SU-DHL-6 (cell line): Measurements from ENCODE around the gene ST3GAL6.

ENCODE experiments used
- H2AFZ ChIP-seq: fragments of 200-600 bp; sonication (generic); 2 replicates; pipeline ENCODE4 v1.6.1; 2014; ENCODE audit warnings: low read depth, mild to moderate bottlenecking, moderate library complexity, mixed read lengths, antibody characterized with exemption, low read length; ENCODE audit not compliant: severe bottlenecking
- H3F3A ChIP-seq: fragments of 200-600 bp; shearing (Covaris generic); 2 replicates; pipeline ENCODE4 v1.6.0; 2016; ENCODE audit warnings: antibody characterized with exemption, mild to moderate bottlenecking; ENCODE audit not compliant: insufficient read depth
- H3K27ac ChIP-seq: fragments of 200-600 bp; sonication (generic); 2 replicates; pipeline ENCODE4 v1.5.1; 2016; ENCODE audit warnings: low read depth, mild to moderate bottlenecking, low read length, moderate library complexity, mixed read lengths
- H3K27me3 ChIP-seq: fragments of 200-600 bp; sonication (generic), shearing (Covaris generic); 2 replicates; pipeline ENCODE4 v1.6.0; 2014; ENCODE audit warnings: mild to moderate bottlenecking, low read length
- H3K36me3 ChIP-seq: fragments of 200-600 bp; sonication (generic); 2 replicates; pipeline ENCODE4 v1.6.1; 2014; ENCODE audit warnings: mild to moderate bottlenecking, low read length, mixed read lengths
- H3K4me2 ChIP-seq: fragments of 300-600, 200-600 bp; shearing (Covaris generic), sonication (generic); 2 replicates; pipeline ENCODE4 v1.6.0; 2014; ENCODE audit warnings: low read length, low read depth, mild to moderate bottlenecking; ENCODE audit not compliant: poor library complexity, severe bottlenecking
- H3K4me3 ChIP-seq: fragments of 200-600 bp; sonication (generic); 2 replicates; pipeline ENCODE4 v1.5.1; 2014; ENCODE audit warnings: antibody characterized with exemption, low read length, mild to moderate bottlenecking, mixed read lengths; ENCODE audit not compliant: insufficient read depth, poor library complexity, severe bottlenecking
- H3K79me2 ChIP-seq: fragments of 200-600 bp; sonication (generic); 2 replicates; pipeline ENCODE4 v1.6.1; 2014; ENCODE audit warnings: mild to moderate bottlenecking, low read length, moderate library complexity; ENCODE audit not compliant: insufficient read depth
- H3K9ac ChIP-seq: fragments of 200-600 bp; sonication (generic); 2 replicates; pipeline ENCODE4 v1.7.0; 2014; ENCODE audit warnings: mild to moderate bottlenecking, low read length
- H3K9me2 ChIP-seq: fragments of 200-600 bp; sonication (generic); replicated peaks from 2 replicates; pipeline ENCODE4 v1.6.1; 2014; ENCODE audit warnings: low read length; ENCODE audit not compliant: insufficient read depth
- H3K9me3 ChIP-seq: fragments of 200-600 bp; sonication (generic); 2 replicates; pipeline ENCODE4 v1.6.1; 2014; ENCODE audit warnings: low read length, mixed read lengths; ENCODE audit not compliant: insufficient read depth
- H4K20me1 ChIP-seq: fragments of 200-600 bp; sonication (generic); 2 replicates; pipeline ENCODE4 v1.6.1; 2014; ENCODE audit warnings: low read depth, mild to moderate bottlenecking, antibody characterized with exemption, low read length, moderate library complexity, mixed read lengths
- EZH2phosphoT487 ChIP-seq: fragments of 200-600 bp; sonication (generic), shearing (Covaris generic); conservative IDR thresholded peaks from 2 replicates; pipeline ENCODE4 v1.6.1; 2018; ENCODE audit warnings: mild to moderate bottlenecking, antibody characterized with exemption, low read length, moderate library complexity, mixed read lengths
- TF ChIP-seq, protein P1 (sequence below): fragments of 200-600 bp; sonication (generic); IDR thresholded peaks from one replicate; pipeline ENCODE4 v1.5.1; 2017; ENCODE audit warnings: antibody characterized with exemption, mild to moderate bottlenecking, low read length, moderate library complexity; ENCODE audit not compliant: insufficient read depth, poor library complexity, severe bottlenecking

ST3GAL6 gene

GRCh38 chr3:98730338-98730737 lies 32.8 kb upstream of the ST3GAL6 start:
- no peak overlapping the region for H3K27ac ChIP-seq
- no peak overlapping the region for H3K9ac ChIP-seq
- H2AFZ ChIP-seq: no peak overlapping the region
- H3K9me3 ChIP-seq: no peaks in the 10 kb centered on the region
- H3K9me2 ChIP-seq: no peaks in the 10 kb centered on the region
- H3K4me3 ChIP-seq: no peak overlapping the region
- H3K4me2 ChIP-seq: no peak overlapping the region
- no peaks in the 10 kb centered on the region for H3K36me3 ChIP-seq
- H3K79me2 ChIP-seq: no peaks in the 10 kb centered on the region
- TF ChIP-seq, protein P1, sequence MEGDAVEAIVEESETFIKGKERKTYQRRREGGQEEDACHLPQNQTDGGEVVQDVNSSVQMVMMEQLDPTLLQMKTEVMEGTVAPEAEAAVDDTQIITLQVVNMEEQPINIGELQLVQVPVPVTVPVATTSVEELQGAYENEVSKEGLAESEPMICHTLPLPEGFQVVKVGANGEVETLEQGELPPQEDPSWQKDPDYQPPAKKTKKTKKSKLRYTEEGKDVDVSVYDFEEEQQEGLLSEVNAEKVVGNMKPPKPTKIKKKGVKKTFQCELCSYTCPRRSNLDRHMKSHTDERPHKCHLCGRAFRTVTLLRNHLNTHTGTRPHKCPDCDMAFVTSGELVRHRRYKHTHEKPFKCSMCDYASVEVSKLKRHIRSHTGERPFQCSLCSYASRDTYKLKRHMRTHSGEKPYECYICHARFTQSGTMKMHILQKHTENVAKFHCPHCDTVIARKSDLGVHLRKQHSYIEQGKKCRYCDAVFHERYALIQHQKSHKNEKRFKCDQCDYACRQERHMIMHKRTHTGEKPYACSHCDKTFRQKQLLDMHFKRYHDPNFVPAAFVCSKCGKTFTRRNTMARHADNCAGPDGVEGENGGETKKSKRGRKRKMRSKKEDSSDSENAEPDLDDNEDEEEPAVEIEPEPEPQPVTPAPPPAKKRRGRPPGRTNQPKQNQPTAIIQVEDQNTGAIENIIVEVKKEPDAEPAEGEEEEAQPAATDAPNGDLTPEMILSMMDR: no peak
- no peak for TF ChIP-seq EZH2phosphoT487
- H3F3A ChIP-seq: no peaks in the 10 kb centered on the region
- no peaks in the 10 kb centered on the region for H4K20me1 ChIP-seq
- H3K27me3 ChIP-seq: no peaks in the 10 kb centered on the region

GRCh38 chr3:98730886-98731537 lies 32.1 kb upstream of the ST3GAL6 start:
- no peak for TF ChIP-seq EZH2phosphoT487
- TF ChIP-seq, protein P1: no peak
- Histone ChIP-seq H3F3A (no peaks in the 10 kb centered on the region), H3K9me2 (no peaks in the 10 kb centered on the region), H3K27me3 (no peaks in the 10 kb centered on the region), H3K4me2 (no peak overlapping the region), H2AFZ (no peak overlapping the region), H3K79me2 (no peaks in the 10 kb centered on the region), H4K20me1 (no peaks in the 10 kb centered on the region), H3K4me3 (no peak overlapping the region), H3K9ac (no peak overlapping the region), H3K27ac (no peak overlapping the region), H3K9me3 (no peaks in the 10 kb centered on the region), H3K36me3 (no peaks in the 10 kb centered on the region)

DNA sequence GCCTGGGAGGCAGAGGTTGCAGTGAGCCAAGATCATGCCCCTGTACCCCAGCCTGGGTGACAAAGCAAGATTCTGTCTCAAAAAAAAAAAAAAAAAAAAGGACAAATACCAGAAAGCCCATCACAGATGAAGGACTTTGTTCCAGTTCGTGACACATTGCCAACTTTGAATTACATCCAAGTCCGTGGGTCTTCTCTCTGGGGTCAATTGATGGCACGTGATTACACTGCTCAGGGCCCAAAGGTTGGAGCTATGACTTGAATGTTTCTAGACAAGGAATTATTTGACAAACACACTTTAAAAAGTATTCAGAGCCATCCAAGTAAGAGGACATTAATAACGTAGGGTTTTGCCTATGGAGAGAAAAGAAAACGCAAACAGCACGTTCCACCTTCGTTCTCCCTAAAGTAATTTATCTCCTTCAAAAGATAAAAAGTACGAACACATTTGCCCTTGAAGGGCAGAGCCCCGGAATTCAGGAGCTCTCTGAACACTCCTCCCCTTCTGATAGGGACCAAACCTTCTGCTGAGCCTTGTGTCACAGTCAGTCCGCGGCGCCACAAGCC lies 31.3 kb upstream of the ST3GAL6 start:
- H3K27ac ChIP-seq: no peak overlapping the region
- no peak for TF ChIP-seq EZH2phosphoT487
- TF ChIP-seq, protein P1: no peak
- no peak overlapping the region for H3K4me2 ChIP-seq
- H3K27me3 ChIP-seq: no peaks in the 10 kb centered on the region
- no peaks in the 10 kb centered on the region for H3F3A ChIP-seq
- no peaks in the 10 kb centered on the region for H3K79me2 ChIP-seq
- no peaks in the 10 kb centered on the region for H4K20me1 ChIP-seq
- no peaks in the 10 kb centered on the region for H3K36me3 ChIP-seq
- H3K9ac ChIP-seq: no peak overlapping the region
- H2AFZ ChIP-seq: no peak overlapping the region
- no peak overlapping the region for H3K4me3 ChIP-seq
- no peaks in the 10 kb centered on the region for H3K9me3 ChIP-seq
- H3K9me2 ChIP-seq: no peaks in the 10 kb centered on the region
